DMS153 (cell line): ENCODE results near the gene COPS2.
A peak's percentile ranks its signal among the peaks of the same experiment; 100 is the strongest.
"Not testable (repeated sequence)": the region's sequence is repeated elsewhere in the genome, so short reads cannot be mapped to it uniquely, and the experiment has no call there.

Experiments used
- DNase-seq: peaks from one replicate; lab custom pipeline; 2025; lab: John Stamatoyannopoulos, UW

The COPS2 gene

DNA sequence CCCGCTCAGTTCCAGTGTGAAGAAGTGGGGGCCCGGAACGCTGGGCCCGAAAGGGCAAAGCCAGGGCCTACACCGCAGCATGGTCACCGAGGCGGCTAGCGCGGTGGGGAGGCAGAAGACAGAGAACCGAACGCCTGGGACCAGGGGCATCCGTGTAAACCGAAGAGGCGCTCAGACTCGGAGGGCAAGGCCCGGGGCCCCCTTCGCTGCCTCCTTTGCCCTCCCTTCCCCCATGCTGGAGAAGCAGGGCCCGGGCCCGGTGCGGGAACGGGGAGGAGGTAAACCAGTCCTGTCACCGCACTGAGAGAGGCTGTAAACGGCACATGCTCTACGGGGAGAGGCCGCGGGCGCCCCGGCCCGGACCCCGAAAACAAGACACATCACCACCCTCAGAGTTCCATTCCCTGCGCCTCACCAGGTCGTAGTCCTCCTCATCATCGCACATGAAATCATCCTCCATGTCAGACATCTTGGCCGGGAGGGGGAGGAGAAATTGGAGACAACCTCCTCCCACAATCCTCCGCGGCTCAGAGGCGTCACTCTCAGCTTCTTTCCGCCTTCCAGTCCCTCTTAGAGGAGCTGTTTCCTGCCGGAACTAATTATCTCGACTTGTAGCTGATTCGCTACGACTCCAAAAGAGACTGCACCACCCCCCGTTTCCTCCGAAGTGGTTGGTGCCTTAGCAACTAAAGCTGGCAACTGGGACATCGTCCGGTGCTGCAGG is at the start of gene COPS2:
Gene COPS2, minus strand, starts transcription at position 490 of the 724 bp plus-strand sequence. Its CDS starts 21 bp downstream, at position 469.
- peak; percentile 88 for DNase-seq

DNA sequence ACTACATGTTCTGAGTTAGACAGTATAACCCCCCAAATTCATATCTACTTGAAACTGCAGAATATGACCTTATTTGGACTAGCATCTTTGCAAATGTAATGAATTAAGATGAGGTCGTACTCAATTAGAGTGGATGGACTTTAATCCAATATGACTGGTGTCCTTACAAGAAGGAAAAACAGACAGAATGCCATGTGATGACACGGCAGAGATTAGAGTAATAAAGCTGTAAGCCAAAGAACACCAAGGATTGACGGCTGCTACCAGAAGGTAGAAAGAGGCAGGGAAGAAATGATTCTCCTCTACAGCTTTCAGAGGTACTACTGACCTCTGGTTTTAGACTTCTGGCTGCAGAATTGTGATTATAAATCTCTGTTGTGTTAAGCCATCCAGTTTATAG is 44.9 kb upstream of the COPS2 start:
- DNase-seq, result no peak

DNA sequence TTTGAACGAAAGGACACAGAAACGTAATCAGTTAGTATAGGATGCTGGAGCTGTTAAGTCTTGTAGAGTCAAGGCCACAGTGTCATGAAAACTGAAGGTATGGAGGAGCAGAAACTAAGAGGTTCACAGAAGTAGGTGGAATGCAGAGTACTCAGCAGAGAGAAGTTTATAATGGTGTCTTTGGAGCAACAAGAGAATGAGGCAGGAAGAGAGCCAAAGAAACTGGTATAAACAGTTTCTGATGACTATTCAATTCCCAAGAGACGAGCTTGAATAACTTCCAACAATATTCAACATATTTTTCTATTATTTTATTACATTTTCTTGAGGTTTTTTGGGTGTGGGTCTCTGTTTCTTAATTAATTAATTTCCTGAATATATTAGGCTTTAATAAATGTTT is 44.3 kb upstream of the COPS2 start:
- no peak for DNase-seq

DNA sequence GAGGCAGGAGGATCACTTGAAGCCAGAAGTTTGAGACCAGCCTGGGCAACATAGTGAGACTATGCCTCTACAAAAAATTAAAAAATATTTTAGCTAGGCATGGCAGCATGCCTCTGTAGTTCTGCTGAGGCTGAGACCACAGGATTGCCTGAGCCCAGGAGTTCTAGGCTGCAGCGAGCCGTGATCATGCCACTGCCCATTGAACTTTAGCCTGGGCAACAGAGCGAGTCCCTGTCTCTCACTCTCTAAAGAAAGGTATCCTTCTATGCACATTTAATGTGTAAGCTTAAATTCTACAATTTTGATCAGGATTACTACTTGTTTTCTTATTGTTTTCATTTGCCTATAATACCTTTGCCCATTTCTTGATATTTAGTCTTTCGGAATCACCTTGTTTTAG is 41.5 kb upstream of the COPS2 start:
- DNase-seq, result no peak

DNA sequence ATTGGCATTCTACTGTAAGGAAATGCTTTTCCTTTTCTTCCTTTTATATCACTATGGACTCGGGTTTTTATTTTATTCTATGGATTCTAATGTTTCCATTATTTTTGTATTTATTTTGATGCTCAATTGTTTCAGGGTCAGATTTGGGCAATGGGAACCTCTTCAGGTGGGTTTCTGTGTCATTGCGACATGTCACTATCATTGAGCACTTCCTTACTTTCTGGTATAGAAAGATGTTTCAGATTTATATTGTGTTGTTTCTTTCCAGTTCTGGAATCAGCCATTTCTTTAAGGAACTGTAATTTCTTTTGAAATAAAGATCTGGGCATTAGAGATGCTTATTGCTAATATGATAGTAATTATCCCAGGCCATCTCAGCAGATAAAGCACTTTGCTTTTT is 36.5 kb upstream of the COPS2 start:
- DNase-seq, result no peak

- no peak for DNase-seq
These were observed 35.2 kb upstream of the COPS2 start for GRCh38 chr15:49190586-49190985.

- no peak for DNase-seq
These were observed 34.2 kb upstream of the COPS2 start for GRCh38 chr15:49189631-49190030.

DNA sequence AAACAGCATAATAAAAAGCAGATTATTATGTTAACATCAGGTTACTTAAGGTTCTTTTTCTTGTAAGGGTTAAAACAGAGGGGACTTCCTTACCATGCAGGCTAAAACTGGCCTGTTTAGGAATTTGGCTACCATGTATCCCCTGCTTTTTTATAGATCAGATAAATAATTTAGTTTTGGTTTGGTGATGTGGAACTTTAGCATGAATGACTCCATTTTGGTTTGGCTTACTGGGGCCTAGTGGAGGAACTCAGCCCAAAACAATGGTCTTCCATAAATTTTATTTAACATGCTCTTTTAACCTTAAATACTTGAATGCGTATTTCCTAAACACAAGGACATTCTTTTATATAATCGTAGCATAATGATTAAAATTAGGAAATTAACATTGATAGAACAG is 33.5 kb upstream of the COPS2 start:
- no peak for DNase-seq

DNA sequence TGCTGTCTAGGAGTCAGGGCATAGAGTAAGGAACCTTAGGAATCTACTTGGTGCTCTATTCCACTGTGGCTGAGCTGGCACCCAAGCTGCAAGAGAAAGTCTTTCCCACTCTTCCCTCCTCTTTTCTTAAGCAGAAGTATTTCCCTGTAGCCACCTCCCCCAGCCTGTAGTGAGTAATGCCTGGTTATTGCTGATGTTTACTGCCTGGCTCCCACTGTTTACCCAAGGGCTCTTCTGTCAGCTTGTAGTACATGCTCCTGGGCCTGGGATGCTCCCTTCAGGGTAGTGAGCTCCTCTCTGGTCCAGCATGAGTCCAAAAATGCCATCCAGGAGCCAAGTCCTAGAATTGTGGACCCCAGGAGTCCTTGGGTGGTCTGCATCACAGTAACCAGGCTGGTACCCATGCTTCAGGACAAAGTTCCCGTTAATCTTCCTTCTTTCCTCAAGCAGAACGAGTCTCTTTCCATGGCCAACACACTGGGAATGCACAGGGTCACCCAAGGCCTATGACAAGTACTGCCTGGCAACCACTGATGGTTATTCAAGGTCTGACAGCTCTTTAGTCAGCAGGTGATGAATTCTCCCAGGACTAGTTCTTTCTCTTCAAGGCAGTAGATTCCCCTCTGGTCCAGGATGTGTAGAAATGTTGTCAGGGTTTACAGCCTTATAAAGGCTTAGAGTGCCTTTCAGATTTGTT is 32.3 kb upstream of the COPS2 start:
- DNase-seq, result no peak

DNA sequence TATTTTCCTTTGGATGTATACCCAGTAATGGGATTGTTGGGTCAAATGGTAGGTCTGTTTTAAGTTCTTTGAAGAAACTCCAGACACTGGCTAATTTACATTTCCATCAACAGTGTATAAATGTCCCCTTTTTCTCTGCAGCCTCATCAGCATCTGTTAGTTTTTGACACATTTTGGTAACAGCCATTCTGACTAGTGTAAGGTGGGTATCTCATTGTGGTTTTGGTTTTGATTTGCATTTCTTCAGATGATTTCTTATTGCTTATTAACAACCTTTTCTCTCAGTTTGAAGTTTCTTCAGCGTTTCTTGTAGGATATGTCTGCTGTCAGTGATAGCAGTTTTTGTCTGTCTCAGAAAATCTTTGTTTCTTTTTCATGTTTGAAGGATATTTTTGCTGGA is 30.1 kb upstream of the COPS2 start:
- no peak for DNase-seq

DNA sequence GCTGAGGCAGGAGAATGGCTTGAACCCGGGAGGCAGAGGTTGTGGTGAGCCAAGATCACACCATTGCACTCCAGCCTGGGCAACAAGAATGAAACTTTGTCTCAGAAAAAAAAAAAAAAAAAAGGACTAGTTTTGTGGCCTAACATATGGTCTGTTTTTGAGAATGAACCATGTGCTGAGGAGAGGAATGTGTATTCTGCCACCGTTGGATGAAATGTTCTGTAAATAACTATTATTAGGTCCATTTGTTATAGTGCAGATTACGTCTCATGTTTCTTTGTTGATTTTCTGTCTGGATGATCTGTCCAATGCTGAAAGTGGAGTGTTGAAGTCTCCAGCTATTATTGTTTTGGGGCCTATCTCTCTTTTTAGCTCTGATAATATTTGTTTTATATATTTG is 28.3 kb upstream of the COPS2 start:
- DNase-seq, result not testable (repeated sequence)

DNA sequence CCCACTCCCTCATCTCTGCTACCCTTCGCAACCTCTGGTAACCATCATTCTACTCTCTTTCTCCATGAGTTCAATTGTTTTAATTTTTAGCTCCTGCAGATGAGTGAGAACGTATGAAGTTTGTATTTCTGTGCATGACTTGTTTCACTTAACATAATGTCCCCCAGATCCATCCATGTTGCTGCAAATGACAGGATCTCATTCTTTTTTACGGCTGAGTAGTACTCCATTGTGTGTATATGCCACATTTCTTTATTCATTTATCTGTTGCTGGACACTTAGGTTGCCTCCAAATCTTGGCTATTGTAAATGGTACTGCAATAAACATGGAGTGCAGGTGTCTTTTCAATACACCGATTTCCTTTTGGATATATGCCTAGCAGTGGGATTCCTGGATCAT is 26.7 kb upstream of the COPS2 start:
- no peak for DNase-seq

- no peak for DNase-seq
These were observed 24.2 kb upstream of the COPS2 start for GRCh38 chr15:49179433-49180190.

DNA sequence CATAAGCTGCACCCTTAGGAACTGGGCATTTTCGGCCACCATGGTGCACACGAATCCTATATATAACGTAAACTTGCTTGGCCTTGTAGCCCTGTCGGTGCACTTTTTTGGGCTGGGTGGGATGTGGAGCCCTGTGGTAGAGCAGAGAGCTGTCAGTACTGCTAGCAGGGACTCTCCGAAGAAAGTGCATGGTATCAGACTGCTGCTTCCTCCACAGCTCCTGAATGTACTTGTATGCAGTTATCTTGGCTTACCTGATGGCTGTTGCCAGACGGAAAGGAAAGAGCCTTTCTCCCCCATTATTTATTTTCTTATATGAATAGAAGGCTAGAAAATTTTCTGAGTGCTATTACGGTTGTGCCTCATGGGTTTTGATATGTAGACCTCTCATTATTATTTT is 23.1 kb upstream of the COPS2 start:
- DNase-seq, result no peak

DNA sequence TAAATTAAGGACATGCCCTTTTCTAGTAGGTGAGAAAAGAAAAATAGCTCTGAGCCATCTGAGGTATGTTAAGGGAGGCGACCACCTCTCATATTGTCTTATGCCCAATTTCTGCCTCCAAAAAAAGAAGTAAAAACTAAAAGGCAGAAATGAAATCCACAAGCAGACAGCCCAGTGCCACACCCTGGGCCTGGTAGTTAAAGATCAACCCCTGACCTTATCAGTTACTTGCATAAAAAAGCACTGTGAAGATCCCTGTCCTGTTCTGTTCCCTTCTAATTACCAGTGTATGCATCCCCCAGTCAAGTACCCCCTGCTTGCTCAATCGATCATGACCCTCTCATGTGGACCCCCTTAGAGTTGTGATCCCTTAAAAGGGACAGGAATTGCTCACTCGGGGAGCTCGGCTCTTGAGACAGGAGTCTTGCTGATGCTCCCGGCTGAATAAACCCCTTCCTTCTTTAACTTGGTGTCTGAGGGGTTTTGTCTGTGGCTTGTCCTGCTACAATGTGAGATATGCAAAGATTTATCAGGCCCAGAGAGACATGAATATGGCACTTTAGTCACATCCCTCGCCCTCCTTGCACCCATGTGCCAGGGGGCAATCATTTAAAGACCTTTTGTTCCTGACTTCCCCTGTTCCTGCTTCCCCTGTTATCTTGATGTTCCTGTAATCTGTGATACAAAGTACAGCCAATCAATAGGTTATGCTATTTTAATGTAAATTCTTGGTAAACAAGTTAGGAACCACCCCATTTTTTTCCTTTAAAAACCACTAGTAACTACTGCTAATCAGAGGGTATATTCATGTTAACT is 20.4 kb upstream of the COPS2 start:
- not testable (repeated sequence) for DNase-seq

- DNase-seq, result no peak
These were observed 19.5 kb upstream of the COPS2 start for GRCh38 chr15:49174902-49175301.

DNA sequence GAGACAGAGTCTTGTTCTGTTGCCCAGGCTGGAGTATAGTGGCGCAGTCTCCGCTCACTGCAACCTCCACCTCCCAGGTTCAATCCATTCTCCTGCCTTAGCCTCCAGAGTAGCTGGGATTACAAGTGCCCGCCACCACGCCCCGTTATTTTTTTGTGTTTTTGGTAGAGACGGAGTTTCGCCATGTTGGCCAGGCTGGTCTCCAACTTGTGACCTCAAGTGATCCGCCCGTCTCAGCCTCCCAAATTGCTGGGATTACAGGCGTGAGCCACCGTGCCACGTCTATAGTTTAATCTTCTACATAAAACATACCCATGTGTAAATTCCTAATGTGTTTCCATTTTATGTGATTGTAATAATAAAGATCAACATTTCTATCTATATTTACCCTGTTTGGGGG is 16.4 kb upstream of the COPS2 start:
- DNase-seq, result no peak

DNA sequence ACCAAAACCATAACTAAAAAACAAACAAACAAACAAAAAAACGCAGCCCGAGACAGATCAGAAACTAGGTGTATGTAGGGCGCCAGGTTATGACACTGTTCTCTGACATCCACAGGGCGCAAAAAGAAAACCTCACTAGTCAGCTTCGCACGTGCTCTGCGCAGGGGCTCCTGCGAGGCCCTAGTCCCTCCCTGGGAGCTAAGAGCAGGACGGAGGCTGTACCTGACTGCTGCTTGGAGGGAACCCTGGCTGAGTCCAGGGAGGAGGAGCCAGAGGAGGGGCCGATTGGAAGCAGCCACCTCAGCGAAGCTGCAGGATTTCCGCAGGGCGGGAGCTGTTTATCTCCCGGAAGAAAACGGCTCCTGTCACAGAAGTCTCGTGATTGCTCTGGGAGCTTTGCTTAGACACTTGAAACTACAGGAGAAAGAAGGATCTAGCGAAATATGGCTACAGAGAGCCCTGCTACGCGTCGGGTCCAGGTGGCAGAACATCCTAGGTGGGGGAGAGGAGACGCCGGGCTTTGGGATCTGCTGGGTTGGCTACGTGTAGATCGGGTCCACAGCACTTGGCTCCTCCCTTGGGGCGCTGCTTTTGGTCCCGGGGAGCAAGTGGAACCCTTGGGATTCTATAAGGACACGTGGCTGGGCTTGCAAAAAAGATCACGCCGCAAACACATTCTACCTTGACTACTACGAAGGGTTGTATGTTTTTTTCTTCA is 14.6 kb upstream of the COPS2 start, which contains the start of gene GALK2:
Gene GALK2, plus strand, starts transcription at position 368 of the 718 bp plus-strand sequence. Its CDS starts 76 bp downstream, at position 444.
- DNase-seq, result peak; percentile 81

DNA sequence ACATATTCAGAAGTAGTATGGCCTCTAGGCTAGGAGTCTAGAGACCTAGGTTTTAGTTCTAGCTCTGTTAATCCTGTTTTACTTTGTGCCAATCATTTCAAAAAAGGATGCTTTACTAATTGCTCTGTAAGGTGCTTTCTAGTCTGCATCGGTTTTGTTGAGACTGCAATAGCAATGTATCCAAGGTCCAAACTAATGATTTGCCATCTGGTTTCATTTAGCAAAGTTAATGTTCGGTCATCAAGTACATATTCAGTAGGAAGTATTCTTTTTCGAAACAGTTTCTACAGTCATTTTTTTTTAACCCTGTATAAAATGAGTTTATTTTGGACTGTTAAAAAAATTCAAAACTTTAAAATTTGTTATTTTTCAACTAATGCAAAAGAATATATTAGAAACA is 12.6 kb upstream of the COPS2 start:
- DNase-seq, result no peak

- no peak for DNase-seq
These were observed 9.5 kb upstream of the COPS2 start for GRCh38 chr15:49164865-49165264.

DNA sequence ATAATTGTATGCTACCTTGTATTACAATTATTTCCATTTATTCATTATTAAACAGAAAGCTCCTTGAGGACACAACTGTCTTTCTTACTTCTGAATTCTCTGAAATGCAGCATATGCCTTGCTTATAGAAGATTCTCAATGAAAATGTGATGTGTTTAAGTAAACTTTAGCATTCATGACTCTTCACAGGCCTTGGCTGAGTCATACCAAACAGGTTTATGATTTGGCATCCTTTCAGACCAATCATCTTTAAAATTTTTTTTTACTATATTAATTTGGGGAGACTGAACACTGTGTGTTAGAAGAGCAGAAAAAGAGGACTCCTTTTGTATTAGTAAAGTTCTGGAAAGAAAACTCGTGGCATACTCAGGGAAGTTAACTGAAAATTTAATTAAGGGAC is 8.3 kb upstream of the COPS2 start:
- no peak for DNase-seq
